ENCODE measurements around the gene TUBG1. TPM values are rescaled to one million over a fixed set of nuclear protein-coding genes. Genes with fewer than 3 reads are reported as not detected.

Gene TUBG1
- total RNA-seq (2021; ENCODE audit: unreplicated experiment) (139 TPM), Bru-seq, nascent RNA (percentile 72 among the genes with signal in this experiment), BruChase-seq, experiment 1, labeled RNA remaining after a 6-hour chase (percentile 92 among the genes with signal in this experiment), BruChase-seq, experiment 2, labeled RNA remaining after a 2-hour chase (percentile 82 among the genes with signal in this experiment)
- polyA plus RNA-seq (2012), result 181 and 186 TPM in 2 replicates
- long read RNA-seq, transcript TUBG1-201 (11 exons, 1,611 nt), result major isoform, 298 of 399 reads
- long read RNA-seq, partial matches to known transcripts, result 77 of 399 reads
- long read RNA-seq, other reads (novel, unspliced or antisense), result 24 of 399 reads

- RAD21 ChIA-PET (ENCODE audit: low non-redundant PET in 1 of 2, low total read pairs in 2 of 2, uncharacterized antibody in 2 of 2, unreplicated experiment in 2 of 2), result interaction anchor here (0.8 to 1.0 kb wide), 5 partner anchors 15 to 154 kb away, joined by 3 to 6 read pairs (median 3); partner anchors contain the start of gene PSMC3IP (in 1 of the 2)
- intact Hi-C loops (cut with micrococcal nuclease), result loop anchor here (2.0 kb wide), 1 partner anchor 70 kb away; no protein-coding TSS in a partner anchor
- DNase-seq (ENCODE audit: low read depth, low spot score) (peak; percentile 98), ATAC-seq (peak; percentile 91)
- Histone ChIP-seq H3K4me2 (ENCODE audit: low read length) (peak within 1 kb of the TSS; percentile 83), H3K27ac (ENCODE audit: low read depth, low read length) (peak within 1 kb of the TSS; percentile 82), H3K27me3 (ENCODE audit: insufficient read depth, low read length) (no peaks in the 10 kb centered on the region), H3K79me2 (ENCODE audit: insufficient read depth, low read length) (peaks cover 70% of the 10 kb centered on the region), H4K20me1 (ENCODE audit: insufficient read depth) (no peaks in the 10 kb centered on the region), H3K9me3 (ENCODE audit: control insufficient read depth in 1 of 2, insufficient read depth in 1 of 2, low read depth in 1 of 2, low read length in 2 of 2) (no peaks in the 10 kb centered on the region), H2AFZ (ENCODE audit: low read depth, low read length, poor library complexity, severe bottlenecking) (no peak within 1 kb of the TSS), H3K9ac (ENCODE audit: low read length) (peak within 1 kb of the TSS; percentile 96), H3K9me2 (ENCODE audit: insufficient read depth) (no peaks in the 10 kb centered on the region), H3K4me1 (ENCODE audit: control insufficient read depth in 1 of 2, insufficient read depth in 2 of 2, low read length in 2 of 2) (peaks cover 0 to 12% of the 10 kb centered on the region in 2 experiments; a peak in 3 of 4 replicates), H3K4me3 (replicated peaks in 1 of 2; ENCODE audit: low read depth in 1 of 2, low read length in 2 of 2) (peak within 1 kb of the TSS; percentile 85 to 94), H3K36me3 (ENCODE audit: control insufficient read depth in 1 of 2, insufficient read depth in 2 of 2, low read length in 2 of 2) (peaks cover 22 to 26% of the 10 kb centered on the region in 2 experiments; a peak in 3 of 4 replicates)
- BruUV-seq (replicated peaks), result no TSS peak
- CTCF ChIA-PET, result interaction anchor here (1.0 to 3.1 kb wide), 5 partner anchors 9 to 70 kb away, joined by 3 to 17 read pairs (median 10); partner anchors contain the start of gene TUBG2
- POLR2A ChIA-PET, result interaction anchor here (0.8 to 2.2 kb wide), 6 partner anchors 9 to 69 kb away, joined by 3 to 16 read pairs (median 4); partner anchors contain the start of gene PLEKHH3
- TF ChIP-seq YY1 (IDR thresholded peaks at IDR 0.05; ENCODE audit: extremely low read depth, insufficient replicate concordance, low read depth, low read length) (peak; percentile 9), REST (IDR thresholded peaks at IDR 0.05; ENCODE audit: low read depth) (no peak), FOSL1 (IDR thresholded peaks at IDR 0.05; ENCODE audit: low read depth) (no peak), JUND (IDR thresholded peaks at IDR 0.05) (no peak), EGR1 (IDR thresholded peaks at IDR 0.05; ENCODE audit: low read depth) (peak; percentile 61), POLR2A (IDR thresholded peaks at IDR 0.05; ENCODE audit: borderline replicate concordance, extremely low read depth, insufficient read depth, insufficient read length) (peak; percentile 76), ZFX (IDR thresholded peaks at IDR 0.05) (peak; percentile 56), RAD21 (IDR thresholded peaks at IDR 0.05; ENCODE audit: low read depth) (no peak), SRF (IDR thresholded peaks at IDR 0.05; ENCODE audit: low read depth) (no peak), SP1 (IDR thresholded peaks at IDR 0.05; ENCODE audit: low read depth) (peak; percentile 25; the same call in 1 of the 2 replicates), CEBPB (IDR thresholded peaks at IDR 0.05; ENCODE audit: low read depth) (no peak), EZH2 (IDR thresholded peaks at IDR 0.05) (no peak), SIN3A (IDR thresholded peaks at IDR 0.05; ENCODE audit: low read depth) (0 out of 2 replicates have a peak, but pooled peaks have one; percentile 43), EZH2phosphoT487 (IDR thresholded peaks at IDR 0.05; ENCODE audit: borderline replicate concordance) (no peak), TCF7L2 (IDR thresholded peaks at IDR 0.05; ENCODE audit: borderline replicate concordance, extremely low read depth, insufficient read depth, insufficient read length) (no peak)
- TF ChIP-seq, protein P1, sequence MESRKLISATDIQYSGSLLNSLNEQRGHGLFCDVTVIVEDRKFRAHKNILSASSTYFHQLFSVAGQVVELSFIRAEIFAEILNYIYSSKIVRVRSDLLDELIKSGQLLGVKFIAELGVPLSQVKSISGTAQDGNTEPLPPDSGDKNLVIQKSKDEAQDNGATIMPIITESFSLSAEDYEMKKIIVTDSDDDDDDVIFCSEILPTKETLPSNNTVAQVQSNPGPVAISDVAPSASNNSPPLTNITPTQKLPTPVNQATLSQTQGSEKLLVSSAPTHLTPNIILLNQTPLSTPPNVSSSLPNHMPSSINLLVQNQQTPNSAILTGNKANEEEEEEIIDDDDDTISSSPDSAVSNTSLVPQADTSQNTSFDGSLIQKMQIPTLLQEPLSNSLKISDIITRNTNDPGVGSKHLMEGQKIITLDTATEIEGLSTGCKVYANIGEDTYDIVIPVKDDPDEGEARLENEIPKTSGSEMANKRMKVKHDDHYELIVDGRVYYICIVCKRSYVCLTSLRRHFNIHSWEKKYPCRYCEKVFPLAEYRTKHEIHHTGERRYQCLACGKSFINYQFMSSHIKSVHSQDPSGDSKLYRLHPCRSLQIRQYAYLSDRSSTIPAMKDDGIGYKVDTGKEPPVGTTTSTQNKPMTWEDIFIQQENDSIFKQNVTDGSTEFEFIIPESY (IDR thresholded peaks at IDR 0.05; ENCODE audit: extremely low read depth, insufficient replicate concordance, low read length), result no peak
- TF ChIP-seq, protein P2, sequence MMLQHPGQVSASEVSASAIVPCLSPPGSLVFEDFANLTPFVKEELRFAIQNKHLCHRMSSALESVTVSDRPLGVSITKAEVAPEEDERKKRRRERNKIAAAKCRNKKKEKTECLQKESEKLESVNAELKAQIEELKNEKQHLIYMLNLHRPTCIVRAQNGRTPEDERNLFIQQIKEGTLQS (IDR thresholded peaks at IDR 0.05), result no peak
Measured at GRCh38 chr17:42609182-42609813, at the start of gene TUBG1, which contains the start of gene RETREG3. Gene TUBG1, plus strand, starts transcription at chr17:42609683. Its CDS starts 55 bp downstream, at chr17:42609738. Gene RETREG3, minus strand, starts transcription at chr17:42609374. Its CDS starts 50 bp downstream, at chr17:42609324.
